Activated T-cell treated with anti-CD3 and anti-CD28 coated beads for 24 hours (primary cell): ENCODE measurements around the gene IDH3A.

Experiments used
- DNase-seq: peaks from one replicate; pipeline ENCODE4 v3.0.0-alpha.2; 2020; ENCODE audit warnings: low read depth

The IDH3A gene

GRCh38 chr15:78149068-78149804 lies at the start of gene IDH3A:
Gene IDH3A (plus strand): TSS chr15:78149362. CDS start chr15:78149404, 42 bp downstream.
- peak; percentile 99 for DNase-seq

- DNase-seq = no peak
Observed at GRCh38 chr15:78100886-78101285, 48.3 kb upstream of the IDH3A start.

GRCh38 chr15:78101423-78102105 lies 47.6 kb upstream of the IDH3A start:
- no peak for DNase-seq

- no peak for DNase-seq
Observed at GRCh38 chr15:78102211-78102610, 47.0 kb upstream of the IDH3A start.

- DNase-seq = no peak
Observed at GRCh38 chr15:78102741-78103140, 46.4 kb upstream of the IDH3A start.

GRCh38 chr15:78103406-78104118 lies 45.6 kb upstream of the IDH3A start:
- peak; percentile 46 for DNase-seq

- DNase-seq = no peak
Observed at GRCh38 chr15:78104119-78104479, 45.1 kb upstream of the IDH3A start.

GRCh38 chr15:78104566-78105475 lies 44.3 kb upstream of the IDH3A start:
- DNase-seq = no peak

GRCh38 chr15:78105476-78106241 lies 43.5 kb upstream of the IDH3A start:
- DNase-seq = no peak

- DNase-seq = no peak
Observed at GRCh38 chr15:78107471-78107870, 41.7 kb upstream of the IDH3A start.

GRCh38 chr15:78108300-78109084 lies 40.7 kb upstream of the IDH3A start:
- peak; percentile 72 for DNase-seq

- DNase-seq = no peak
Observed at GRCh38 chr15:78109156-78109555, 40.0 kb upstream of the IDH3A start.

GRCh38 chr15:78110096-78110495 lies 39.1 kb upstream of the IDH3A start:
- no peak for DNase-seq

- no peak for DNase-seq
Observed at GRCh38 chr15:78110916-78111475, 38.2 kb upstream of the IDH3A start.

GRCh38 chr15:78111788-78112187 lies 37.4 kb upstream of the IDH3A start:
- no peak for DNase-seq

GRCh38 chr15:78112551-78112950 lies 36.6 kb upstream of the IDH3A start:
- no peak for DNase-seq

- DNase-seq = no peak
Observed at GRCh38 chr15:78120523-78120922, 28.6 kb upstream of the IDH3A start.

- DNase-seq = no peak
Observed at GRCh38 chr15:78125267-78125666, 23.9 kb upstream of the IDH3A start.

- no peak for DNase-seq
Observed at GRCh38 chr15:78127882-78128281, 21.3 kb upstream of the IDH3A start.
